Fibroblast of villous mesenchyme (primary cell): ENCODE results near the gene TBX5. TPM values are rescaled to one million over a fixed set of nuclear protein-coding genes. Genes with fewer than 3 reads are reported as not detected.

Source experiments
- DNase-seq: peaks from one replicate; pipeline ENCODE4 v3.0.0-alpha.2; 2010; ENCODE audit warnings: low read depth
- H3K4me3 ChIP-seq: 2 replicates; pipeline ENCODE4 v1.5.1; 2011; ENCODE audit warnings: low read depth, mild to moderate bottlenecking, low read length
- total RNA-seq: library from RNA; depleted of rRNA; stranded (reverse); fragments of >200 nt; gene quantifications from 2 replicates; pipeline ENCODE4 v1.2.3, GENCODE V29; 2012
- TF ChIP-seq, protein P1 (sequence below): IDR thresholded peaks from 2 replicates; pipeline ENCODE4 v1.5.1; 2012; ENCODE audit warnings: low read depth, mild to moderate bottlenecking, low read length; ENCODE audit not compliant: insufficient read depth

TBX5 gene
- total RNA-seq, 1 donor, result 0.43 TPM

DNA sequence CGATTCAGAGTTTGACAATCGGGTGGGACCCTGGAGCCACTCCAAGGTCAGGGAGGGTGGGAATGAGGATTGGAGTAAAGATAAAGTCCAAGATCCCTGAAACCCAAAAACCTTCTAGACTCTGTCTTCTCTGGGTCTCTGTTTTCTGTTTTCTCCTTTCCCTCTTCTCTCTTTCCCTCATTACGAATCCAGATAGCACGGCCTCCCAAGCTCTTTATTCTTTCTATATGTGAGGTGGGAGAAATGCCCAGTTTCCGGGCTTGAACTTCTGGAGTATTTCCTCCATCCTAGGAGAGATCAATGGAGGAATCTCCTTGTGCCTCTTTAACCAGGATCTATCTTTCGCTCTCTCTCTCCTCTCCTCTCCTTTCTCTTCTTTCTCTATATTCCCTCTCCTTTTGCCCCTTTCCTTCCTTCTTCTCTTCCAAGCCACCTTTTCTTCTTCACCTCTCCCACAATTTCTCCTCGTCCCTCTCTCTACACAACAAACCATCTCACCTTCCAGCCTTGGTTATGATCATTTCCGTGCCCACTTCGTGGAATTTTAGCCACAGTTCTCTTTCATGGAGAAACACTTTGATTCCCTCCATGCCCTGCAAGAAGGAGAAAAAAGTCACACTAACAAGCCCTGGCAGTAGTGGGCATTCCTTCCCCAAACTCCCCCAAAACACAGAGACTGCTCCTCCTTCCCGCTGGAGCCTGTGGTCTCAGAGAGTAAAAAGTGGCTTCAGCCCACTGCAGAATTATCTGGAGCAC is 4.4 kb downstream of the TBX5 start:
- H3K4me3 ChIP-seq, result peak overlapping the region; percentile 30
- DNase-seq, result no peak
- TF ChIP-seq, protein P1, sequence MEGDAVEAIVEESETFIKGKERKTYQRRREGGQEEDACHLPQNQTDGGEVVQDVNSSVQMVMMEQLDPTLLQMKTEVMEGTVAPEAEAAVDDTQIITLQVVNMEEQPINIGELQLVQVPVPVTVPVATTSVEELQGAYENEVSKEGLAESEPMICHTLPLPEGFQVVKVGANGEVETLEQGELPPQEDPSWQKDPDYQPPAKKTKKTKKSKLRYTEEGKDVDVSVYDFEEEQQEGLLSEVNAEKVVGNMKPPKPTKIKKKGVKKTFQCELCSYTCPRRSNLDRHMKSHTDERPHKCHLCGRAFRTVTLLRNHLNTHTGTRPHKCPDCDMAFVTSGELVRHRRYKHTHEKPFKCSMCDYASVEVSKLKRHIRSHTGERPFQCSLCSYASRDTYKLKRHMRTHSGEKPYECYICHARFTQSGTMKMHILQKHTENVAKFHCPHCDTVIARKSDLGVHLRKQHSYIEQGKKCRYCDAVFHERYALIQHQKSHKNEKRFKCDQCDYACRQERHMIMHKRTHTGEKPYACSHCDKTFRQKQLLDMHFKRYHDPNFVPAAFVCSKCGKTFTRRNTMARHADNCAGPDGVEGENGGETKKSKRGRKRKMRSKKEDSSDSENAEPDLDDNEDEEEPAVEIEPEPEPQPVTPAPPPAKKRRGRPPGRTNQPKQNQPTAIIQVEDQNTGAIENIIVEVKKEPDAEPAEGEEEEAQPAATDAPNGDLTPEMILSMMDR, result no peak

DNA sequence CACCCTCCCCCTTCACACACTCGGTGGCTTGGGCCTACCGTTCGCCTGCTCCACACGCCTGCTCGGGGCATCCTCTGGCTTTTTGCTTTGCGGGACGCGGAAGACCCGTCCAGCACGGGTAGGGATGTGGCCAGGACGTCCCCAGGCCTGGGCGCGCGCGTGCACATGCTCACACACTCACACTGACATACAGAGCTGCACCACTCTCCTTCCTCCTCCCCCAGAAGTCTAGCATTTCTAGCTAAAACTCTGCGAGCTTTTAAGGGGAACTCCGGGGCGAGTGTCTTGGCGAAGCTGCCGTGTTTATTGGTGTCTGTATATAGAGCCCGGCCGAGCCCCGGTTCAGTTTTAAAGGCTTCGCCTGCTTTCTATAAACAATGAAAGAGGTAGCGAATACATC is 5.0 kb downstream of the TBX5 start:
- TF ChIP-seq, protein P1, result no peak
- DNase-seq, result peak; percentile 93
- H3K4me3 ChIP-seq, result peak overlapping the region; percentile 30

DNA sequence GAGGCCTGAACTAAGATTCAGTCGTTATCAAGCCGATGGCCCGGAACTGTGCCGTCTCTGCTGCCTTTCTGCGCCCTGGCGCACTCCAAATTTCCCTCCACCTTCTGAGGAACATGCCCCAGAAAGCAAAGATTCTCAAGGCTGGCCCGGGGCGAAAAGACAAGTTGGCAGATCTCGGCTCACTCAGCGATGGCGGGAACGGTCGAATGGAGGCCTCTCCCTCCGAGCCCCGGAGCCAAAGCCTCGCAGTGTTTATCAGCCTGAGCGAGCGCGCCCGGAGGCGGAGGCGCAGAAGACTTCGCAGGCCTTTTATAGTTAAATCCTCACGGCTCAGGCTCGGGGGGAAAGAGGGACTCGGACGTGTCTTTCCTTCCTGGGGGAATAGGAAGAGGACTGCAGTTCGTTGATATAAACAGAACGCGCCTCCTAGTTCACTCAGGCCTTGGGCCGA is 5.6 kb downstream of the TBX5 start:
- TF ChIP-seq, protein P1, result no peak
- peak; percentile 53 for DNase-seq
- H3K4me3 ChIP-seq, result peak overlapping the region; percentile 25

DNA sequence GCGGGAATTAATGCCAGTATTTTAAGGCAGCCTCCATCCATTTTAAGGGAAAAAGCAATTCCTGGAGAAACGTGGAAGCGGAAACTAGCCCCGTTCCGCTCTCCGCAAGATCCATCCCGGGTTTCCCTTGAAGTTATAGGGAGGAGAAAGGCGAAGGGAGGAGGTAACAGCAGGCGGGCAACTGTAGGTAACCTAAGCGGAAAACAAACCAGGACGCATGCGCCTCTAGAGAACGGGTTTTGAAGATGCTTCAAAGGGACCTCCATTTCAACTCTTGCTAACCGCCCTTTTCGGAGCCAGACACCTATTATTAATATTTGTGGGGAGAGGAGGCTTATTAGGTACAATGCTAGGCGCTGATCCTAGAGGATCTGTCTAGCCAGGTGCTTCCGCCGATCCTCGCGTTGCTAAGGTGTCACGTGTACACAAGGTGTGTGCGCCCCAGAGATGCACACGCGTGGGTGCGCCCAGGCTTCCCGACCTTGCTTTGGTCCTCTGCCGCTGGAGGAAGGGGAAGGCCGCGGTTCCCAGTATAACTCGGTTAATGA is 6.2 kb downstream of the TBX5 start:
- DNase-seq, result peak; percentile 37
- no peak overlapping the region for H3K4me3 ChIP-seq
- TF ChIP-seq, protein P1, result no peak

DNA sequence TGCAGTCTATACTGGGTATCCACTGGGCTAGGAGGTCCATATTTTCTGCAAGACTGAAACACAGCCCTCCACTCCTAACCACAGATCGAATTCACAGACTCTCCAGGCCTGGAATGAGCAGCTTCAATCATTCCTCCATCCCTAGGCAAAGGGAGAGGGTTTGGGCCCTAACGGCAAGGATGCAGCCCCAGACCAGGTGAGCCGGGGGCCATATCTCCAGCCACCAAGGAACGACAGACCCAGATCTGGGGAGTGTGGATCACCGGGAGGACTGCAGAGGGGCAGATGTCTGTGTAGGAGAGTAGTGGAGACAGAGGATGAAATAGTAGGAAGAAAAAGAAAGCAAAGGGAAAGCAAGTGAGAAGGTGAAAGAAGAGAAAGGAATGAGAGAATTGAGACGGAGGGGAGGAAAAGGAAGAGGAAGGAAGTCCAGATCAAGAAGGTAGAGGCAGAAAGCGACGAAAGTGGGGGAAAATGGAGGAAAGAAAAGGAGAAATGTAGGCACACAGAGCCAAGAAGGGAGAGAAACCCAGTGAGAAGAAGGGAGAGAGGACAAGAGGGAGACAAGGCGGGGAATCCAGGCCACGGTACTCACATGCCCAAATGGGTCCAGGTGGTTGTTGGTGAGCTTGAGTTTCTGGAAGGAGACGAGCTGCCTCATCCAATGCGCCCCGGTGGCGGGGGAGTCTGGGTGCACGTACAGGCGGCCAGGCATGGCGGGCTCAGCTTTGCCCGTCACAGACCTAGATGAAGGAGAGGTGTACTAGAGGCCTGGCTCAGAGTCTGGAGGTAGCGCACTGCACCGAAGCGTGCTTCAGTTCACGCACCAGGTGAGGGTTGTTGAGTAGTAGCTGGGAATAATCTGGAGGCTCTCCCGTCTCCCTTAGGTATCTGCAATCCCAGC is 7.7 kb downstream of the TBX5 start:
- no peak for DNase-seq
- H3K4me3 ChIP-seq, result no peak overlapping the region
- TF ChIP-seq, protein P1, result no peak

DNA sequence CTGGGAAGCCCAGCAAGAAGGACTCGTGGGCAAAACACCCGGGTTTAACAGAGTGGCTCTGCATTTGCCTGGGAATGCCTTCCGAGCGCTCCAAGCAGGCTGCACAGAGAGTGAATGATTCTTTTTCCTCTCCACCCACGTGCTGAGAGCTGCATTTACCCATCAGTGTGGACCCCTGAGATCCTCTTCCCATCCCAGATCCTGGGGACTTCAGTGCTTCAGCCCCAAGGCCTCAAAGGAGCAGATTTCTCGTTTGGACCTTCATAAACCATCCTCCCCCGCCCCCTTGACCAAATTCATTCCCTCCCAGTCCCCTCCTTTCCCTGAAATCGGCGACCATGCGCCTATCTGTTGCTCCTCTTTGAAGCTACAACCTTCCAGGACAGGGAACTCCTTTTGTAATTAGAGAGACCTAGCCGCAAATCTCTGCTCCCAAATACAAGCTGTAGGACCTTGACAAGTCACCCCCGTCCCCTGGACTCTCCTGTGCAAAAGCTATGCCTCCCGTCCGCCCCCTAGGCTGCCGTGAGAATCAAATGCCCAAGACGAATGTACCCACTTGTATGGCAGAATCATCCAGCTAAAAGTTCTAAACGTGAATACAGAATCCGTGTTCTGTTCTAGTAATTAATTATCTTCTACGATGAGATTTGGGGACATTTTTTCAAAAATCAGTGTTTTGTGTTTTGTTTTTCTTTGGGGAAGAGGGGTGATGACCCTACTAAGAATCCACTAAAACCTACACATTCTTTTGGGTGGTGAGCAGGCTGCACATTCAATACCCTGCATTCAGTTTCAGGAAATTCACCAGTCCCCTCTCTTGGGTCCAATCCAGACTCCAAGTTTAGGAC is 8.8 kb downstream of the TBX5 start:
- H3K4me3 ChIP-seq, result no peak overlapping the region
- no peak for DNase-seq
- TF ChIP-seq, protein P1, result no peak
